GM20000 (cell line): Measurements from ENCODE around the gene CSMD2.

Source experiments
- DNase-seq: peaks from one replicate; pipeline ENCODE4 v3.0.0; 2012; ENCODE audit warnings: low spot score
- TF ChIP-seq, protein P1 (sequence below): IDR thresholded peaks from 2 replicates; pipeline ENCODE4 v1.5.1; 2012; ENCODE audit warnings: mild to moderate bottlenecking, control low read depth; ENCODE audit errors: extremely low read depth, missing control alignments

Gene CSMD2

GRCh38 chr1:33792216-33792615, 372.8 kb downstream of the CSMD2 start:
- TF ChIP-seq, protein P1, sequence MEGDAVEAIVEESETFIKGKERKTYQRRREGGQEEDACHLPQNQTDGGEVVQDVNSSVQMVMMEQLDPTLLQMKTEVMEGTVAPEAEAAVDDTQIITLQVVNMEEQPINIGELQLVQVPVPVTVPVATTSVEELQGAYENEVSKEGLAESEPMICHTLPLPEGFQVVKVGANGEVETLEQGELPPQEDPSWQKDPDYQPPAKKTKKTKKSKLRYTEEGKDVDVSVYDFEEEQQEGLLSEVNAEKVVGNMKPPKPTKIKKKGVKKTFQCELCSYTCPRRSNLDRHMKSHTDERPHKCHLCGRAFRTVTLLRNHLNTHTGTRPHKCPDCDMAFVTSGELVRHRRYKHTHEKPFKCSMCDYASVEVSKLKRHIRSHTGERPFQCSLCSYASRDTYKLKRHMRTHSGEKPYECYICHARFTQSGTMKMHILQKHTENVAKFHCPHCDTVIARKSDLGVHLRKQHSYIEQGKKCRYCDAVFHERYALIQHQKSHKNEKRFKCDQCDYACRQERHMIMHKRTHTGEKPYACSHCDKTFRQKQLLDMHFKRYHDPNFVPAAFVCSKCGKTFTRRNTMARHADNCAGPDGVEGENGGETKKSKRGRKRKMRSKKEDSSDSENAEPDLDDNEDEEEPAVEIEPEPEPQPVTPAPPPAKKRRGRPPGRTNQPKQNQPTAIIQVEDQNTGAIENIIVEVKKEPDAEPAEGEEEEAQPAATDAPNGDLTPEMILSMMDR, result no peak
- DNase-seq, result no peak

- TF ChIP-seq, protein P1, result no peak
- DNase-seq, result no peak
Measured at GRCh38 chr1:33791251-33791650, 373.8 kb downstream of the CSMD2 start.

GRCh38 chr1:33790577-33790976, 374.5 kb downstream of the CSMD2 start:
- no peak for DNase-seq
- TF ChIP-seq, protein P1, result no peak

DNA sequence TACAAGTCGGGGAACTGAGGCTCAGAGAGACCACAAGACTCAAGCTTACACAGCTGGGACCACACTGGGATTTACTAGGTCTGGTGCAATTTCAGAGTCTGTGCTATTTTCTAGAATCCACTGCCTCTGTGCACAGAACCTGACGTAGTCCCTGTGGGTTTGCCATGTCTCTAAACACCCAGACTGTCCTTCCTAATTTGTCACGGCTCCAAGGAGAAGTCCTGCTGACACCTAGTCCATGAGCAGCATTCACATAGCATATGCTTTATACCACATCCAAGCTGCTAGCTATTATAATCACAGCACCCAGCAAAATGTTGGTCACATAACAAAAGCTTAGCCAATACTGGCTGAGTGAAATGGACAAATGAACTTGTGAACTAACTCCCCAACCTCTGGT, 380.2 kb downstream of the CSMD2 start:
- TF ChIP-seq, protein P1, result no peak
- DNase-seq, result no peak

- TF ChIP-seq, protein P1, result no peak
- no peak for DNase-seq
Measured at GRCh38 chr1:33782776-33783175, 382.3 kb downstream of the CSMD2 start.

- TF ChIP-seq, protein P1, result no peak
- DNase-seq, result no peak
Measured at GRCh38 chr1:33781652-33782051, 383.4 kb downstream of the CSMD2 start.

DNA sequence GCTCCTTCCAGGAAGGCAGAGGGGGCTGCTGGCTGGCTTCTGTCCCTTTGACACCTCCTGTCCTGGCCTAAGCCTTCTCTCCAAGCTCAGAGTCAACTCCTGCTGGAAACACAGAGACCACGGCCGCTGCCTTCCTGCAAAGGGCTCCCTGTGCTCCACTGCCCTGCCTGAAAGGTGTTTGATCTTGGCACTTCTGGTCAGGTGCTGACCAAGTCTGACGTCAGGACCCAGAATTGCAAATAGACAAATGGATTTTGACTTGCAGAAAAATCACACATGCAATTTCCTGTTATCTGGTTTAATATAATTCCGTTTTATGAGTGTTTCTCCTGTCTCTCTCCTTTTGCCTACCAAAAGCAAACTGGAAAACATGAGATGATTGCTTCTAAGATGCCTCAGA, 387.7 kb downstream of the CSMD2 start:
- DNase-seq, result no peak
- TF ChIP-seq, protein P1, result no peak
